NCI-H2107 treated with DMSO at 0.1 percent for 48 hours (cell line): ENCODE results near the gene DDR2.
"Not testable (repeated sequence)": the region's sequence is repeated elsewhere in the genome, so short reads cannot be mapped to it uniquely, and the experiment has no call there.

Source experiments
- DNase-seq: peaks from one replicate; lab custom pipeline; 2025; ENCODE audit not compliant: unreplicated experiment; lab: John Stamatoyannopoulos, UW

The DDR2 gene

DNA sequence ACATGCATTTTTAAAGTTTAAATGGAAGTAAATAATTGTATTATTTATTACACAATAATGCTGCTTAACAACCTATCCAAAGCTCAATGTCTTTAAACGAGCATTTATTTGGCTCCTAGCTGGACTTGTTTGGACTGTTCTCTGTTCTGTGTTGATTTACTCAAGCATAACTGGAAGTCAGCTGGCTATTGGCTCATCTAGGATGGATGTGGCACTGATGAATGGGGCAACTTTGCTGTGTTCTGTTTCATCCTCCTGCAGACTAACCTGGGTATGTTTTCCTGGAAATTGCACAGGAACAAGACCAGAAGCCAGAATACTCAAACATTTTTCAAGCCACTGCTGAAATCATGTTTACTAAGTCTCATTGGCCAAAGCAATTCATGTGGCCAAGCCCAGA lies 87.4 kb downstream of the DDR2 start:
- no peak for DNase-seq

DNA sequence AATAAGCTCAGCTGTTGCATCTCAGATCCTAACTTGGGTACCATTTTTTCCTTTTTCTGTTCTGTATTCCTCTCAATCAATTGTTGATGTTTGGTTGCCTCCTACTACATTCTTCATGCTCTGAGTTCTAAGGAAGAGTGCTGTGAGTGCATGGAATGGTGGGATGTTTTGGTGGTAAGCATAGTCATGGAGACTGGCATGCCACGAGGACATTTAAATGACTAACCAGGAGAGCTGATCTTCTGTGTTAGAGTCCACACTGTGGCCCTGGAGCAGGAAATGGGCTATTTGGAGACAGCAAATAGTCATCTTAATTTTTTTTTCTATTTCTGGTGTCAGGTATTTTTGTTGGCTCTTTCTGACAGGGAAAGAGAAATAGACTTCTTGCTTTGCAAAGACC lies 88.7 kb downstream of the DDR2 start:
- DNase-seq, result no peak

- DNase-seq, result no peak
Measured at GRCh38 chr1:162721471-162721870, 89.2 kb downstream of the DDR2 start.

DNA sequence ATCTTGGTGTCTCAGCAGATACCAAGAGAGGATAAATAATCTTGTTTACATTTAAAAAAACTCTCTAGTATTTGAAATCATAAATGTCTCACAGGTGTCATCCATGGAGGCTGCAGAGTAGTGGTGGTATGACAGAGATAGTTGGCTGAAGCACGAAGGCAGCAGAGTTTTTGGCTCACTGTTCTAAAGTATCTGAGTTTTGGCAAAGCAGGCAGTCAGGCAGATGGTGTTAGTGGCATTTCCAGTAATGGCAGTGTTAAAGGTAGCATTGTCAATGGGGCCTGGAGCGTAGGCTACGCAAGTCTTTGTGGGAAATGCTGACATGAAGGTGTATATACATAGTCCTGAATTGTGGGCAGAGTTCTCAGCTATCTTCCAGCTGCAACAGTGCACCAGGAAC lies 89.8 kb downstream of the DDR2 start:
- no peak for DNase-seq

- no peak for DNase-seq
Measured at GRCh38 chr1:162724583-162725120, 92.4 kb downstream of the DDR2 start.

- DNase-seq, result no peak
Measured at GRCh38 chr1:162725301-162725837, 93.1 kb downstream of the DDR2 start.

GRCh38 chr1:162726555-162726954 lies 94.3 kb downstream of the DDR2 start:
- DNase-seq, result no peak

DNA sequence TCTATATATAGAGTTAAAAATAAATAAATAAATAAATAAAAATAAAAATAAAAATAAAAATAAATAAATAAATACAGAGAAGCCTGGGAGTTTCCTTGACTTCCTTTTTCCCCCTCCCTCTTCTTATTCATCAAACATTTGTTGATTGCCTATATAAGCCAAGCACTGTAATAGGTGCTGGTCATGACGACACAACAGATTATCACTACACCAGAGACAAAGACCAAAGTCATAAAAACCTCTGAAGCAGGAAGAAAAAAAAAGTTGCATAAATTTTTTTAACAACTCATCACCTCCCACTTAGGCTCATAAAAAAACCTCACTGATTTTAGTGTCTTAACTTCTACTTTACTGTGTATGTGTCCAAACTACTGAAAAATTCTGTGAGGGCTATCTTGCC lies 95.2 kb downstream of the DDR2 start:
- DNase-seq, result not testable (repeated sequence)

DNA sequence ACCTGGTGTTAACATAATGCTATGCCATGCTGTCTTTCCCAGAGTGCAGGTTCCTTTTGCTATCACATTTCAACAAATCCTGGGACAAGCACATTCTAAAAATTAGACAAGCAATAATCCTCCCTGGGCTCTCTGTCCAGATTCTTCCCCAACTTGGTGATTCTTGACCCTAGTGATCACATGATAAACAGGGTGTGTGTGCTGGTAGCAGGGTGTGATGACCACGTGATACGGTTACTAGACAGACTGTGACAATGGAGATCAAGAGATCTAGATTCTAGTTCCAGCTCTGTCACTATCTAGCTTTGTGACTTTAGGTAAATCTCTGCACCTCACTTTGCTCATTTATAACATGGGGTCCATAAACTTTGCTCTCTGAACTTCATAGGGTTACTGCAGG lies 96.3 kb downstream of the DDR2 start:
- DNase-seq, result no peak

- DNase-seq, result not testable (repeated sequence)
Measured at GRCh38 chr1:162729195-162729774, 97.0 kb downstream of the DDR2 start.

DNA sequence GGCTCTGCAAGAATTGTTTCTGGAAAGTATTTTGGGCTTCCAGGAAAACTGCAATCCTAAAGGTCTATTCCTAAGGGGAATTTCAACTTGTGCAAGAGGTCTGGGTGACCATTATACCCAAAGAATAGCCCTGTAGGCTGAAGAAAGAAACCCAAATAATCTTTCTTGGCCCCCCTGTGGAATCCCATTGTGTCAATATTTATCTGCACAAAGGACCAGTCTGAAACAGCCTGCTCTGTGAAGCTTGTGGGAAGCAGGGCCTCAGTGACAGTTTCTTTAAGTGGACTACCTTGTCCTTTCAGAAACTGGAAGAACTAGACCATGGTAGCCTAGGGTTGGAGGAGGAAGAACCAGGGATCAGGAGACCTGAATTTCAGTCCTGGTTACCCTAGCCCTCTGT lies 99.8 kb downstream of the DDR2 start:
- no peak for DNase-seq

GRCh38 chr1:162732566-162733335 lies 100.5 kb downstream of the DDR2 start:
- peak; percentile 14 for DNase-seq

DNA sequence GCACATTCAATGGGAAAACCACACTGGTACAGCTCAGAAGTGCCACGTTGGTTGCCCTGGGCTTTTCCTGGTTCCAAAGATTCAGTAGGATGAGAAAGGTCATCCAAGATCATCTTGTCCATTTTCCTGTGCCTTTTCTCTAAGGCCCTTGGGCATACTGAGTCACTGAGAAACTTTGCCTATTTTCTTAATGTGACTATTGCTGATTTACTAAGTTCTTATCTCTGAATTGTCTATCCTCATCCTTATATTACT lies 101.0 kb downstream of the DDR2 start:
- no peak for DNase-seq

DNA sequence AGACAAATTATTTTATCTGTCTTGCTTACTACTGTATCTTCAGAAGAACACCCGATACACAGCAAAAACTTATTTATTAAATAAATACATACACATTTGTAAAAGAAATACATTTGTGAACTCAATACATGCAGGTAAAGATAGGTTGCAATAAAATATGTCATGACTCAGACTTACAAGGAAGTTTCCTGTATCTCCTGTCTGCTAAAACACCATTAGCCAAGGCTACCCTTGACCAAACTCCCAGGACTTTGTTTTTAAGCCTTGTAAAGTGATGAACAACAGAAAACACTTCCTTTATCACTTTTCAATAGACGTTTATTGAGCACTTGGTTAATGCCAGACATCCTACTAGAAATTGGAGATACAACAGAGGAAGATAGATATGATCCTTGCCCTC lies 101.8 kb downstream of the DDR2 start:
- DNase-seq, result no peak

DNA sequence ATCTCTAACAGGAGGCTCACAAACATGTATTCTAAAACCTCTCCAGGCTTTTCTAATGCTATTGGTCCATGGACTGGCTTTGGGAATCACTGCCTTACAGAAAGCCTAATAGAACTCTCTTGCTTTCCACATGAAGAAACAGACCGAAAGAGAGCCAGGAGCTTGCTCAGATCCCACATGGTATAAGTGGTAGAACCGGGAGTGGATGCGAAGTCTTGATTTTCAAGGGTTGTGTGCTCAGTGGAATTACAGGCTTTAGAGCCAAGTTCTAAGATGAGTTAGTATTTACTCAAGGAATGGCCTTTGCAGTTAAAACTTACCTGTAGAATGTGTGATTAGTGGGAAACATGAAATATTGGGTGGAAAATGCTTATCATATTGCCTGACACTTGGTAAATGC lies 103.9 kb downstream of the DDR2 start:
- DNase-seq, result no peak

- DNase-seq, result no peak
Measured at GRCh38 chr1:162736633-162737067, 104.4 kb downstream of the DDR2 start.

DNA sequence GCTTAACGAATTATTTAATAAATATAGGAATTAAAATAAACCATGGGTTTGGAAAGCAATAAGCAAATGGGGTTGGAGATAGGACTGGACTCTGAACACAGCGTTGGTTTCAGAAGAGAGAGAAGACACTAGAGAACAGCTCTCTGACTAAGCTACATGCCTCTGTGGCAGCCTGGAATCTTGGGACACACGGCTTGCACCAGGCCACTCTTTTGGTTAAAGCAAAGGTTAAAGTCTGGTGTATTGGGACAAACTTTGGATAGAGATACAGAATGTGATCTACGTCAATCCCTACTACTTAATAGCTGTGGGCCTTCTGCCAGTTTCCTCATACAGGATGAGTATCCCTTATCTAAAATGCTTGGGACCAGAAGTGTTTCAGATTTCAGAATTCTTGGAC lies 108.5 kb downstream of the DDR2 start:
- DNase-seq, result no peak

DNA sequence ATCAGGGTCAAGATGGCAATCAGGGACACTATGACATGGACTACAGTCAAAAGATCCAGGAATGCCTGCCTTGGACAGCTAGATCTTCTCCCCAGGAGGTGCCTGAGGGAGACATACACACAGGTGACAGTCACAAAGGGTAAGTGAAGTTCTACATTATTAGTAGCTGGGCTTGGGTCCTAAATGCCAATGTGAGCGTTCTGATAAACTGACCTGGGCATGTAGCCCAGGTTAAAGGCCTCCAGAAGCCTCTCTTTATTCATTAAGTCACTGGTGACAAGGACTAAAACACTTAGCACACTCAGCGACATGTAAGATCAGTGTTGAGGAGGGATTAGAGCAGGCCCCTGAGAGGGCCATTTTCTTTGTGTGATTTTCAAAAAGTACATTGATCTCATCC lies 109.3 kb downstream of the DDR2 start:
- no peak for DNase-seq

GRCh38 chr1:162746264-162746942 lies 114.1 kb downstream of the DDR2 start:
- not testable (repeated sequence) for DNase-seq

- no peak for DNase-seq
Measured at GRCh38 chr1:162753001-162753658, 120.9 kb downstream of the DDR2 start.

DNA sequence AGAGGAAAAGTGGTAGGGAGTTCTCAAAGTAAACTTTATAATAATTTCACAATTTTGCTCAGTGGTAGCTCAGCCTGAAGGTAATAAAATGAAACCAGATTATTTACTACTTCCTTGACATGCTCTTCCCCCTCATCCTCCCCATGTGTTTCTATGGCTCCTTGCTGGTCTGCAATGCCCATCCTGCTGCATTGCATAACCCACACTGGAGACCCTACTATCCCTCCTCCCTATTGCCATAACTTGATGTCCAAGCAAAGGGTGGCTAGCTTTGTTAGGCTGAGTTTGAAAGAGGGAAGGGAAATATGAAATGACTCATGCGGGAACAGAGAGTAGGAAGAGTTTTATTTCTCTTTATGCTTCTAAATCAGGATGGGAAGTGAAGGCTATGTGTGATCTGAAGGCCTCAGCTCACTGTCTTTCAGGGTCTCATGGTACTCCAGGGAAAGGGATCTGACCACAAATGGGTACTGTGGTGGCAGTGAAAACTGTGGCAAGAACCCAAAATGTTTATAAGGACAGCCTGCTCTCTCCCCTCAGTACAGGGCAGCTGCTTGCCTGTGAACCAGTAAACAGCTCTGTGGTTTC lies 121.8 kb downstream of the DDR2 start:
- DNase-seq, result no peak
